IMR-90 (cell line): ENCODE data around the gene FOXO4.

ENCODE experiments used
- CHD1 ChIP-seq: IDR thresholded peaks from 2 replicates; pipeline ENCODE4 v1.6.1; 2012; ENCODE audit warnings: low read depth, low read length, improper control_type of control experiment
- FOS ChIP-seq: fragments of 150-350 bp; IDR thresholded peaks from 2 replicates; pipeline ENCODE4 v1.6.1; 2016; ENCODE audit warnings: low read depth, low read length
- MAZ ChIP-seq: IDR thresholded peaks from 2 replicates; pipeline ENCODE4 v1.6.1; 2012; ENCODE audit warnings: low read depth, mild to moderate bottlenecking, low read length, improper control_type of control experiment, moderate library complexity, borderline replicate concordance
- POLR2A ChIP-seq: IDR thresholded peaks from 2 replicates; pipeline ENCODE4 v1.6.1; 2012; ENCODE audit warnings: mild to moderate bottlenecking, low read depth, low read length
- RAD21 ChIP-seq: IDR thresholded peaks from 2 replicates; pipeline ENCODE4 v1.6.1; 2012; ENCODE audit warnings: low read length, improper control_type of control experiment
- RFX5 ChIP-seq: IDR thresholded peaks from 2 replicates; pipeline ENCODE4 v1.8.0; 2012; ENCODE audit warnings: low read depth, mild to moderate bottlenecking, low read length, moderate library complexity
- TF ChIP-seq, protein P1 (sequence below): conservative IDR thresholded peaks from 2 replicates; pipeline ENCODE4 v1.5.1; 2012; ENCODE audit warnings: mild to moderate bottlenecking, low read depth, low read length, improper control_type of control experiment

- no peak for TF ChIP-seq RAD21
- no peak for TF ChIP-seq FOS
- no peak for TF ChIP-seq POLR2A
- TF ChIP-seq, protein P1, sequence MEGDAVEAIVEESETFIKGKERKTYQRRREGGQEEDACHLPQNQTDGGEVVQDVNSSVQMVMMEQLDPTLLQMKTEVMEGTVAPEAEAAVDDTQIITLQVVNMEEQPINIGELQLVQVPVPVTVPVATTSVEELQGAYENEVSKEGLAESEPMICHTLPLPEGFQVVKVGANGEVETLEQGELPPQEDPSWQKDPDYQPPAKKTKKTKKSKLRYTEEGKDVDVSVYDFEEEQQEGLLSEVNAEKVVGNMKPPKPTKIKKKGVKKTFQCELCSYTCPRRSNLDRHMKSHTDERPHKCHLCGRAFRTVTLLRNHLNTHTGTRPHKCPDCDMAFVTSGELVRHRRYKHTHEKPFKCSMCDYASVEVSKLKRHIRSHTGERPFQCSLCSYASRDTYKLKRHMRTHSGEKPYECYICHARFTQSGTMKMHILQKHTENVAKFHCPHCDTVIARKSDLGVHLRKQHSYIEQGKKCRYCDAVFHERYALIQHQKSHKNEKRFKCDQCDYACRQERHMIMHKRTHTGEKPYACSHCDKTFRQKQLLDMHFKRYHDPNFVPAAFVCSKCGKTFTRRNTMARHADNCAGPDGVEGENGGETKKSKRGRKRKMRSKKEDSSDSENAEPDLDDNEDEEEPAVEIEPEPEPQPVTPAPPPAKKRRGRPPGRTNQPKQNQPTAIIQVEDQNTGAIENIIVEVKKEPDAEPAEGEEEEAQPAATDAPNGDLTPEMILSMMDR: no peak
- TF ChIP-seq CHD1: no peak
- no peak for TF ChIP-seq RFX5
- no peak for TF ChIP-seq MAZ
Measured at GRCh38 chrX:71140440-71140839, 44.8 kb downstream of the FOXO4 start.
